Measurements from ENCODE around the gene DKK1. TPM values are rescaled to one million over a fixed set of nuclear protein-coding genes. Genes with fewer than 3 reads are reported as not detected.

DKK1 gene
- total RNA-seq, 1 experiment from 2014 or later: 1.0 TPM

GRCh38 chr10:52316001-52316400, 1.9 kb downstream of the DKK1 start:
- ATAC-seq: no peak
- TF ChIP-seq SMAD4 (CRISPR knock-in tag; IDR thresholded peaks at IDR 0.05) (no peak), ZNF671 (CRISPR knock-in tag; IDR thresholded peaks at IDR 0.05) (no peak), GRHL2 (CRISPR knock-in tag; IDR thresholded peaks at IDR 0.05; ENCODE audit: insufficient replicate concordance, severe bottlenecking) (no peak), GABPB1 (CRISPR knock-in tag; IDR thresholded peaks at IDR 0.05) (no peak), CBFB (CRISPR knock-in tag; IDR thresholded peaks at IDR 0.05; ENCODE audit: low read depth) (no peak), GTF2I (CRISPR knock-in tag; conservative IDR thresholded peaks at IDR 0.05) (no peak), FOXJ3 (CRISPR knock-in tag; IDR thresholded peaks at IDR 0.05; ENCODE audit: borderline replicate concordance) (no peak), NR2C2 (CRISPR knock-in tag; IDR thresholded peaks at IDR 0.05) (no peak), HMGXB4 (CRISPR knock-in tag; IDR thresholded peaks at IDR 0.05) (no peak), ZMAT4 (CRISPR knock-in tag; IDR thresholded peaks at IDR 0.05) (no peak), ARID4B (CRISPR knock-in tag; IDR thresholded peaks at IDR 0.05; ENCODE audit: borderline replicate concordance) (no peak), NFATC4 (CRISPR knock-in tag; IDR thresholded peaks at IDR 0.05) (no peak), SOX15 (CRISPR knock-in tag; IDR thresholded peaks at IDR 0.05) (no peak), ZBTB21 (CRISPR knock-in tag; IDR thresholded peaks at IDR 0.05; ENCODE audit: borderline replicate concordance) (no peak)
- TF ChIP-seq, protein P1, sequence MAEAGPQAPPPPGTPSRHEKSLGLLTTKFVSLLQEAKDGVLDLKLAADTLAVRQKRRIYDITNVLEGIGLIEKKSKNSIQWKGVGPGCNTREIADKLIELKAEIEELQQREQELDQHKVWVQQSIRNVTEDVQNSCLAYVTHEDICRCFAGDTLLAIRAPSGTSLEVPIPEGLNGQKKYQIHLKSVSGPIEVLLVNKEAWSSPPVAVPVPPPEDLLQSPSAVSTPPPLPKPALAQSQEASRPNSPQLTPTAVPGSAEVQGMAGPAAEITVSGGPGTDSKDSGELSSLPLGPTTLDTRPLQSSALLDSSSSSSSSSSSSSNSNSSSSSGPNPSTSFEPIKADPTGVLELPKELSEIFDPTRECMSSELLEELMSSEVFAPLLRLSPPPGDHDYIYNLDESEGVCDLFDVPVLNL (CRISPR knock-in tag; IDR thresholded peaks at IDR 0.05; ENCODE audit: borderline replicate concordance, low read depth): no peak
- TF ChIP-seq, protein P2, sequence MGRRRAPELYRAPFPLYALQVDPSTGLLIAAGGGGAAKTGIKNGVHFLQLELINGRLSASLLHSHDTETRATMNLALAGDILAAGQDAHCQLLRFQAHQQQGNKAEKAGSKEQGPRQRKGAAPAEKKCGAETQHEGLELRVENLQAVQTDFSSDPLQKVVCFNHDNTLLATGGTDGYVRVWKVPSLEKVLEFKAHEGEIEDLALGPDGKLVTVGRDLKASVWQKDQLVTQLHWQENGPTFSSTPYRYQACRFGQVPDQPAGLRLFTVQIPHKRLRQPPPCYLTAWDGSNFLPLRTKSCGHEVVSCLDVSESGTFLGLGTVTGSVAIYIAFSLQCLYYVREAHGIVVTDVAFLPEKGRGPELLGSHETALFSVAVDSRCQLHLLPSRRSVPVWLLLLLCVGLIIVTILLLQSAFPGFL (CRISPR knock-in tag; IDR thresholded peaks at IDR 0.05; ENCODE audit: borderline replicate concordance): no peak
- TF ChIP-seq, protein P3, sequence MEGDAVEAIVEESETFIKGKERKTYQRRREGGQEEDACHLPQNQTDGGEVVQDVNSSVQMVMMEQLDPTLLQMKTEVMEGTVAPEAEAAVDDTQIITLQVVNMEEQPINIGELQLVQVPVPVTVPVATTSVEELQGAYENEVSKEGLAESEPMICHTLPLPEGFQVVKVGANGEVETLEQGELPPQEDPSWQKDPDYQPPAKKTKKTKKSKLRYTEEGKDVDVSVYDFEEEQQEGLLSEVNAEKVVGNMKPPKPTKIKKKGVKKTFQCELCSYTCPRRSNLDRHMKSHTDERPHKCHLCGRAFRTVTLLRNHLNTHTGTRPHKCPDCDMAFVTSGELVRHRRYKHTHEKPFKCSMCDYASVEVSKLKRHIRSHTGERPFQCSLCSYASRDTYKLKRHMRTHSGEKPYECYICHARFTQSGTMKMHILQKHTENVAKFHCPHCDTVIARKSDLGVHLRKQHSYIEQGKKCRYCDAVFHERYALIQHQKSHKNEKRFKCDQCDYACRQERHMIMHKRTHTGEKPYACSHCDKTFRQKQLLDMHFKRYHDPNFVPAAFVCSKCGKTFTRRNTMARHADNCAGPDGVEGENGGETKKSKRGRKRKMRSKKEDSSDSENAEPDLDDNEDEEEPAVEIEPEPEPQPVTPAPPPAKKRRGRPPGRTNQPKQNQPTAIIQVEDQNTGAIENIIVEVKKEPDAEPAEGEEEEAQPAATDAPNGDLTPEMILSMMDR (IDR thresholded peaks at IDR 0.05): no peak
- TF ChIP-seq, protein P4, sequence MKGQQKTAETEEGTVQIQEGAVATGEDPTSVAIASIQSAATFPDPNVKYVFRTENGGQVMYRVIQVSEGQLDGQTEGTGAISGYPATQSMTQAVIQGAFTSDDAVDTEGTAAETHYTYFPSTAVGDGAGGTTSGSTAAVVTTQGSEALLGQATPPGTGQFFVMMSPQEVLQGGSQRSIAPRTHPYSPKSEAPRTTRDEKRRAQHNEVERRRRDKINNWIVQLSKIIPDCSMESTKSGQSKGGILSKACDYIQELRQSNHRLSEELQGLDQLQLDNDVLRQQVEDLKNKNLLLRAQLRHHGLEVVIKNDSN (CRISPR knock-in tag; IDR thresholded peaks at IDR 0.05): no peak
- TF ChIP-seq, protein P5, sequence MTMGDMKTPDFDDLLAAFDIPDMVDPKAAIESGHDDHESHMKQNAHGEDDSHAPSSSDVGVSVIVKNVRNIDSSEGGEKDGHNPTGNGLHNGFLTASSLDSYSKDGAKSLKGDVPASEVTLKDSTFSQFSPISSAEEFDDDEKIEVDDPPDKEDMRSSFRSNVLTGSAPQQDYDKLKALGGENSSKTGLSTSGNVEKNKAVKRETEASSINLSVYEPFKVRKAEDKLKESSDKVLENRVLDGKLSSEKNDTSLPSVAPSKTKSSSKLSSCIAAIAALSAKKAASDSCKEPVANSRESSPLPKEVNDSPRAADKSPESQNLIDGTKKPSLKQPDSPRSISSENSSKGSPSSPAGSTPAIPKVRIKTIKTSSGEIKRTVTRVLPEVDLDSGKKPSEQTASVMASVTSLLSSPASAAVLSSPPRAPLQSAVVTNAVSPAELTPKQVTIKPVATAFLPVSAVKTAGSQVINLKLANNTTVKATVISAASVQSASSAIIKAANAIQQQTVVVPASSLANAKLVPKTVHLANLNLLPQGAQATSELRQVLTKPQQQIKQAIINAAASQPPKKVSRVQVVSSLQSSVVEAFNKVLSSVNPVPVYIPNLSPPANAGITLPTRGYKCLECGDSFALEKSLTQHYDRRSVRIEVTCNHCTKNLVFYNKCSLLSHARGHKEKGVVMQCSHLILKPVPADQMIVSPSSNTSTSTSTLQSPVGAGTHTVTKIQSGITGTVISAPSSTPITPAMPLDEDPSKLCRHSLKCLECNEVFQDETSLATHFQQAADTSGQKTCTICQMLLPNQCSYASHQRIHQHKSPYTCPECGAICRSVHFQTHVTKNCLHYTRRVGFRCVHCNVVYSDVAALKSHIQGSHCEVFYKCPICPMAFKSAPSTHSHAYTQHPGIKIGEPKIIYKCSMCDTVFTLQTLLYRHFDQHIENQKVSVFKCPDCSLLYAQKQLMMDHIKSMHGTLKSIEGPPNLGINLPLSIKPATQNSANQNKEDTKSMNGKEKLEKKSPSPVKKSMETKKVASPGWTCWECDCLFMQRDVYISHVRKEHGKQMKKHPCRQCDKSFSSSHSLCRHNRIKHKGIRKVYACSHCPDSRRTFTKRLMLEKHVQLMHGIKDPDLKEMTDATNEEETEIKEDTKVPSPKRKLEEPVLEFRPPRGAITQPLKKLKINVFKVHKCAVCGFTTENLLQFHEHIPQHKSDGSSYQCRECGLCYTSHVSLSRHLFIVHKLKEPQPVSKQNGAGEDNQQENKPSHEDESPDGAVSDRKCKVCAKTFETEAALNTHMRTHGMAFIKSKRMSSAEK (CRISPR knock-in tag; IDR thresholded peaks at IDR 0.05; ENCODE audit: borderline replicate concordance): no peak
- TF ChIP-seq, protein P6, sequence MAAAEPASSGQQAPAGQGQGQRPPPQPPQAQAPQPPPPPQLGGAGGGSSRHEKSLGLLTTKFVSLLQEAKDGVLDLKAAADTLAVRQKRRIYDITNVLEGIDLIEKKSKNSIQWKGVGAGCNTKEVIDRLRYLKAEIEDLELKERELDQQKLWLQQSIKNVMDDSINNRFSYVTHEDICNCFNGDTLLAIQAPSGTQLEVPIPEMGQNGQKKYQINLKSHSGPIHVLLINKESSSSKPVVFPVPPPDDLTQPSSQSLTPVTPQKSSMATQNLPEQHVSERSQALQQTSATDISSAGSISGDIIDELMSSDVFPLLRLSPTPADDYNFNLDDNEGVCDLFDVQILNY (CRISPR knock-in tag; IDR thresholded peaks at IDR 0.05): no peak
- no peaks in the 10 kb centered on the region for H3K9me3 Mint-ChIP-seq
- H3K4me3 Mint-ChIP-seq: no peak overlapping the region
- ChIA-PET POLR2A (no interaction called here), CTCF (no interaction called here)
- peaks cover 14% of the 10 kb centered on the region for H3K4me1 Mint-ChIP-seq
- no peak for DNase-seq (ENCODE audit: low spot score)
- H3K27me3 Mint-ChIP-seq (ENCODE audit: low read depth): peaks cover 75% of the 10 kb centered on the region
- H3K36me3 Mint-ChIP-seq: no peaks in the 10 kb centered on the region
- H3K27ac Mint-ChIP-seq: no peak overlapping the region

All from WTC11 (cell line).